ENCODE data around the gene LPP. TPM values are rescaled to one million over a fixed set of nuclear protein-coding genes. Genes with fewer than 3 reads are reported as not detected.

The LPP gene
- total RNA-seq, 1 experiment from 2014 or later: 20.4 TPM

GRCh38 chr3:188505911-188506310 is 352.0 kb downstream of the LPP start:
- Histone ChIP-seq H4K20me1 (ENCODE audit: low read length) (no peaks in the 10 kb centered on the region), H3K9ac (ENCODE audit: low read length) (no peak overlapping the region), H3K4me1 (ENCODE audit: insufficient read depth, low read length) (peaks cover 9% of the 10 kb centered on the region), H3K9me2 (replicated peaks; ENCODE audit: low read length) (no peaks in the 10 kb centered on the region), H3K36me3 (ENCODE audit: low read depth, low read length) (peaks cover 15% of the 10 kb centered on the region; the same call in 1 of the 2 replicates), H3K27me3 (ENCODE audit: low read length) (no peaks in the 10 kb centered on the region), H3K79me2 (ENCODE audit: low read length) (no peaks in the 10 kb centered on the region), H3K27ac (ENCODE audit: low read length) (no peak overlapping the region), H3K4me2 (ENCODE audit: low read length) (no peak overlapping the region), H2AFZ (ENCODE audit: low read length) (no peak overlapping the region), H3K4me3 (ENCODE audit: low read length) (no peak overlapping the region), H3F3A (ENCODE audit: low read length, unreplicated experiment) (no peaks in the 10 kb centered on the region), H3K9me3 (ENCODE audit: low read length) (peaks cover 13% of the 10 kb centered on the region)
- TF ChIP-seq EZH2 (IDR thresholded peaks at IDR 0.05; ENCODE audit: low read length, unreplicated experiment) (no peak), CTCF (conservative IDR thresholded peaks at IDR 0.05; ENCODE audit: low read depth, low read length) (no peak), EZH2phosphoT487 (IDR thresholded peaks at IDR 0.05; ENCODE audit: borderline replicate concordance, low read length) (no peak)
- intact Hi-C loops (cut with micrococcal nuclease): no loop called here
- no peak for DNase-seq
- BruUV-seq (replicated peaks): no TSS peak
- CTCF ChIA-PET: no interaction called here
- POLR2A ChIA-PET (ENCODE audit: unreplicated experiment): no interaction called here
- ATAC-seq: no peak

- TF ChIP-seq EZH2phosphoT487 (IDR thresholded peaks at IDR 0.05; ENCODE audit: borderline replicate concordance, low read length): no peak
- TF ChIP-seq CTCF (conservative IDR thresholded peaks at IDR 0.05; ENCODE audit: low read depth, low read length): no peak
- no peak for TF ChIP-seq EZH2 (IDR thresholded peaks at IDR 0.05; ENCODE audit: low read length, unreplicated experiment)
- Histone ChIP-seq H3K9ac (ENCODE audit: low read length) (no peak overlapping the region), H3K36me3 (ENCODE audit: low read depth, low read length) (peaks cover 15% of the 10 kb centered on the region; the same call in 1 of the 2 replicates), H3K4me1 (ENCODE audit: insufficient read depth, low read length) (peaks cover 9% of the 10 kb centered on the region), H3K4me3 (ENCODE audit: low read length) (no peak overlapping the region), H3K9me2 (replicated peaks; ENCODE audit: low read length) (no peaks in the 10 kb centered on the region), H3K27ac (ENCODE audit: low read length) (no peak overlapping the region), H3K27me3 (ENCODE audit: low read length) (no peaks in the 10 kb centered on the region), H3K79me2 (ENCODE audit: low read length) (no peaks in the 10 kb centered on the region), H3K4me2 (ENCODE audit: low read length) (no peak overlapping the region), H3F3A (ENCODE audit: low read length, unreplicated experiment) (no peaks in the 10 kb centered on the region), H4K20me1 (ENCODE audit: low read length) (no peaks in the 10 kb centered on the region), H3K9me3 (ENCODE audit: low read length) (peaks cover 13% of the 10 kb centered on the region), H2AFZ (ENCODE audit: low read length) (no peak overlapping the region)
- CTCF ChIA-PET: no interaction called here
- DNase-seq (no peak), ATAC-seq (no peak)
- BruUV-seq (replicated peaks): no TSS peak
- POLR2A ChIA-PET (ENCODE audit: unreplicated experiment): no interaction called here
- intact Hi-C loops (cut with micrococcal nuclease): no loop called here
Observed at GRCh38 chr3:188506446-188506845, 352.5 kb downstream of the LPP start.

GRCh38 chr3:188507244-188507720 is 353.3 kb downstream of the LPP start:
- peaks cover 13% of the 10 kb centered on the region for H3K9me3 ChIP-seq (ENCODE audit: low read length)
- BruUV-seq (replicated peaks): no TSS peak
- H3K9ac ChIP-seq (ENCODE audit: low read length): no peak overlapping the region
- no peaks in the 10 kb centered on the region for H3K27me3 ChIP-seq (ENCODE audit: low read length)
- no peaks in the 10 kb centered on the region for H4K20me1 ChIP-seq (ENCODE audit: low read length)
- H3K4me3 ChIP-seq (ENCODE audit: low read length): no peak overlapping the region
- H3K36me3 ChIP-seq (ENCODE audit: low read depth, low read length): peaks cover 15% of the 10 kb centered on the region; the same call in 1 of the 2 replicates
- ChIA-PET POLR2A (ENCODE audit: unreplicated experiment) (no interaction called here), CTCF (no interaction called here)
- no peak for ATAC-seq
- TF ChIP-seq EZH2phosphoT487 (IDR thresholded peaks at IDR 0.05; ENCODE audit: borderline replicate concordance, low read length): no peak
- no peak for TF ChIP-seq CTCF (conservative IDR thresholded peaks at IDR 0.05; ENCODE audit: low read depth, low read length)
- no peak for TF ChIP-seq EZH2 (IDR thresholded peaks at IDR 0.05; ENCODE audit: low read length, unreplicated experiment)
- H3K4me2 ChIP-seq (ENCODE audit: low read length): no peak overlapping the region
- no peaks in the 10 kb centered on the region for H3K79me2 ChIP-seq (ENCODE audit: low read length)
- no peaks in the 10 kb centered on the region for H3F3A ChIP-seq (ENCODE audit: low read length, unreplicated experiment)
- DNase-seq: no peak
- H3K9me2 ChIP-seq (replicated peaks; ENCODE audit: low read length): no peaks in the 10 kb centered on the region
- intact Hi-C loops (cut with micrococcal nuclease): no loop called here
- H3K27ac ChIP-seq (ENCODE audit: low read length): no peak overlapping the region
- H3K4me1 ChIP-seq (ENCODE audit: insufficient read depth, low read length): peaks cover 9% of the 10 kb centered on the region
- H2AFZ ChIP-seq (ENCODE audit: low read length): no peak overlapping the region

All from PC-3 (cell line).